VCaP (cell line): ENCODE measurements around the gene CRIM1.

Experiments
- H3K27ac ChIP-seq: fragments of 450-650 bp; 2 replicates; pipeline ENCODE4 v1.5.1; 2017
- CTCF ChIP-seq: fragments of 450-650 bp; conservative IDR thresholded peaks from 2 replicates; pipeline ENCODE4 v1.5.1; 2017; ENCODE audit warnings: mild to moderate bottlenecking, moderate library complexity

CRIM1 gene

GRCh38 chr2:36513661-36514060, 158.1 kb downstream of the CRIM1 start:
- no peak for TF ChIP-seq CTCF
- H3K27ac ChIP-seq, result no peak overlapping the region

DNA sequence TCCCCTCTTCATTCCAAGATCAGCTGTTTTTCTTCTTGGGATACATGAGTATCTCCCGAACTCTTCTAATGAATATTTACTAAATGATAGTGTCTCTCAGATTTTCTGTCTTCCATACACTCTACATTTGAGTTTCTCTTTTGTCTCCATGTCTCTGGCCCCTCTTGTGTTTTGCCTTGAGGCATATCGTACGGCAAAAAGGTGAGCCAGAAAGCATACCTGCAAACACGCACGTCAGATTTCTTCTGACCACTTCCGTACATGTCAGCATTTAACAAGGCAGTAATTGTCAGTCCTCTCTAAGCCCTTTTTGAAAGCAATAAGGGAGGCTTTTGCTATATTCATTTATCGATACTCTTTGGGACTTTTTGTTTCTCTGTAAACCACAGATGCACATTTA, 160.0 kb downstream of the CRIM1 start:
- H3K27ac ChIP-seq, result no peak overlapping the region
- TF ChIP-seq CTCF, result no peak

GRCh38 chr2:36516136-36516870, 160.7 kb downstream of the CRIM1 start:
- no peak overlapping the region for H3K27ac ChIP-seq
- no peak for TF ChIP-seq CTCF

DNA sequence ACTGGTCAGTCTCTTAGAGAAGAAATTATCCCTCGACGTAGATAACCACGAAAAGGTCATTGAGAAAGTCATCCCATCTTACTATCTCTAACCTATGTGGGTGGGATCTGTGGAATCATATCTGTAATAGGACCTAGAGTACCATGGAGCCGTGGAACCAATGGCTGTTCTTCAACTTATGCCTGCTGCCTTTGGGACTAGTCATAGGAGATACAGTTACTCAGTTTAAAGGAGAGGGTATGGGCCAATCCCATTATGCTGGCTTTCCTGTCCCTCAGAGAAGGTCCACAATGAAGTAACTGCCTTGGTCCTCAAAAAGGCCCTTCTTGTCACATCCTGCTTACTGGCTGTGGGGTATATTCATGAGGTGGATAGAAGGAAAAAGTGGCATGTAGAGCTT, 164.9 kb downstream of the CRIM1 start:
- H3K27ac ChIP-seq, result no peak overlapping the region
- no peak for TF ChIP-seq CTCF

DNA sequence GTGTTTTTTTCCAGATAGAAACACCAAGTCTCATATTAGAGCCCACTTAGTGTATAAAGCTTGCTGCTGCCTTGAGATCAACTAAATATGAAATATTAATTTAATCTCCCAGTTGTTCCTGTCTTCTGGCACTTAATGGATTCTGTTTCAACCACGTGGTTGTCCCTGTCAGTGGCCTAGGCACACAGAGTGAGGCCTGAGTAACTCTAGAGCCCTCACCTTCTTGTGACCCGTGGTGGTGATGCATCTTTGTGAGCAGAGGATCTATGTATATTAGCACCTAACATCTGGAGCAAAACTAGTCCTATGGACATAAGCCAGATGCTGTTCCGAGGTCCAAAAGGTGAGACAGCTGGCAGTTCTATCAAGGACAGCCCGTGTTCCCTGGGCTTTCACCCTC, 167.6 kb downstream of the CRIM1 start:
- H3K27ac ChIP-seq, result no peak overlapping the region
- no peak for TF ChIP-seq CTCF

- TF ChIP-seq CTCF, result no peak
- H3K27ac ChIP-seq, result no peak overlapping the region
Measured at GRCh38 chr2:36525245-36525644, 169.7 kb downstream of the CRIM1 start.

- H3K27ac ChIP-seq, result no peak overlapping the region
- no peak for TF ChIP-seq CTCF
Measured at GRCh38 chr2:36526226-36526625, 170.6 kb downstream of the CRIM1 start.
